ENCODE data around the gene GALT.

GALT gene

GRCh38 chr9:34647651-34648050 lies 1.2 kb downstream of the GALT start:
- no peak for DNase-seq (ENCODE audit: low read depth, low spot score)
- H3K4me3 ChIP-seq (ENCODE audit: low read length): peak overlapping the region; percentile 93

GRCh38 chr9:34648673-34649072 lies 2.2 kb downstream of the GALT start:
- no peak for DNase-seq (ENCODE audit: low read depth, low spot score)
- H3K4me3 ChIP-seq (ENCODE audit: low read length): no peak overlapping the region

- no peak overlapping the region for H3K4me3 ChIP-seq (ENCODE audit: low read length)
- DNase-seq (ENCODE audit: low read depth, low spot score): no peak
Measured at GRCh38 chr9:34650816-34651215, 4.3 kb downstream of the GALT start.

GRCh38 chr9:34651321-34651720 lies 4.8 kb downstream of the GALT start:
- no peak overlapping the region for H3K4me3 ChIP-seq (ENCODE audit: low read length)
- DNase-seq (ENCODE audit: low read depth, low spot score): no peak

GRCh38 chr9:34651876-34652601 lies 5.6 kb downstream of the GALT start, which contains the start of gene IL11RA:
TSS of gene IL11RA (plus strand) at chr9:34652185. CDS start at chr9:34655218, 3,033 bp downstream.
- no peak for DNase-seq (ENCODE audit: low read depth, low spot score)
- no peak within 1 kb of the TSS for H3K4me3 ChIP-seq (ENCODE audit: low read length)

- H3K4me3 ChIP-seq (ENCODE audit: low read length): no peak overlapping the region
Measured at GRCh38 chr9:34652602-34653000, 6.1 kb downstream of the GALT start.

GRCh38 chr9:34653151-34654072 lies 6.9 kb downstream of the GALT start:
- no peak for DNase-seq (ENCODE audit: low read depth, low spot score)
- no peak overlapping the region for H3K4me3 ChIP-seq (ENCODE audit: low read length)

More at GRCh38 chr9:34652602-34653000, 6.1 kb downstream of the GALT start:
- no peak for DNase-seq (ENCODE audit: low read depth, low spot score)

- H3K4me3 ChIP-seq (ENCODE audit: low read length): no peak overlapping the region
- DNase-seq (ENCODE audit: low read depth, low spot score): no peak
Measured at GRCh38 chr9:34654323-34655051, 8.0 kb downstream of the GALT start.

- H3K4me3 ChIP-seq (ENCODE audit: low read length): no peak overlapping the region
- DNase-seq (ENCODE audit: low read depth, low spot score): no peak
Measured at GRCh38 chr9:34655394-34655793, 8.9 kb downstream of the GALT start.

GRCh38 chr9:34656992-34657391 lies 10.5 kb downstream of the GALT start:
- no peak overlapping the region for H3K4me3 ChIP-seq (ENCODE audit: low read length)
- DNase-seq (ENCODE audit: low read depth, low spot score): no peak

GRCh38 chr9:34658461-34658860 lies 12.0 kb downstream of the GALT start:
- H3K4me3 ChIP-seq (ENCODE audit: low read length): no peak overlapping the region
- DNase-seq (ENCODE audit: low read depth, low spot score): no peak

GRCh38 chr9:34659592-34660253 lies 13.2 kb downstream of the GALT start:
- H3K4me3 ChIP-seq (ENCODE audit: low read length): no peak overlapping the region
- DNase-seq (ENCODE audit: low read depth, low spot score): no peak

GRCh38 chr9:34662526-34663302 lies 16.2 kb downstream of the GALT start, which contains the start of gene CCL27:
TSS of gene CCL27 (minus strand) at chr9:34662657. CDS start at chr9:34662633, 24 bp downstream.
- no peak within 1 kb of the TSS for H3K4me3 ChIP-seq (ENCODE audit: low read length)
- no peak for DNase-seq (ENCODE audit: low read depth, low spot score)

- no peak for DNase-seq (ENCODE audit: low read depth, low spot score)
- no peak overlapping the region for H3K4me3 ChIP-seq (ENCODE audit: low read length)
Measured at GRCh38 chr9:34663303-34663605, 16.8 kb downstream of the GALT start.

GRCh38 chr9:34664281-34665066 lies 18.0 kb downstream of the GALT start:
- peak; percentile 63 for DNase-seq (ENCODE audit: low read depth, low spot score)
- H3K4me3 ChIP-seq (ENCODE audit: low read length): no peak overlapping the region; the same call in 1 of the 2 replicates

GRCh38 chr9:34665067-34665380 lies 18.5 kb downstream of the GALT start:
- no peak for DNase-seq (ENCODE audit: low read depth, low spot score)
- H3K4me3 ChIP-seq (ENCODE audit: low read length): peak overlapping the region; percentile 37

GRCh38 chr9:34665381-34666250 lies 19.1 kb downstream of the GALT start:
- peak; percentile 89 for DNase-seq (ENCODE audit: low read depth, low spot score)
- H3K4me3 ChIP-seq (ENCODE audit: low read length): peak overlapping the region; percentile 86

Measured in Jurkat, Clone E6-1 (cell line).